ENCODE data around the gene MS4A4A. TPM values are rescaled to one million over a fixed set of nuclear protein-coding genes. Genes with fewer than 3 reads are reported as not detected.

The MS4A4A gene
- total RNA-seq, 3 donors from 2014 or later, result 4.0 to 31.9 (median 20.2) TPM

DNA sequence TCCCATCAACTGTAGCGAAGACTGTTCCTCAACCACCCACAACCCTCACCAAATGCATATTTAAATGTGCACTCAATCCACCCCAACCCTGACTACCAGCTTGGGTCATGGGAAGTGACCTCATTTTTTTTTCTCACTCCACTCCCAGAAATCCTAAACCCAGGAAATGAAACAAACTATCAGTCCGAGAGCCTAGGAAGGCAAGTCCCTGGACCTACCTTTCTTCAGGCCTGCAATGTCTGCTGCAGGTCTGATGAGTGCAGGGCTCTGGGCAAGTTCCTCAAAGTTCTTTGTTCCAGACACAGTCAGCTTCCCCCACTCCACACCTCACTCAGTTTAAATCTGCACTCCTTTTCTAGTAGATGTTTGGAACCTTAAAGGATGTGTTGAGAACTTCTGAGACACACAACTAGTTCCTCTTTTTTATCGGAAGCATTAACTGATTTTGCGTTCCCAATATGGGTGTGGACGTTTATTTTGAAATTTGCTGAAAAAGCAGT is 37.7 kb upstream of the MS4A4A start, which contains the start of gene MS4A4E:
TSS of gene MS4A4E (minus strand) at position 398 of the 500 bp plus-strand sequence. CDS start 13,082 bp downstream, outside the sequence.
- no peak for DNase-seq
- no peak within 1 kb of the TSS for H3K4me3 ChIP-seq
- ATAC-seq, result no peak
- no peaks in the 10 kb centered on the region for H3K9me3 ChIP-seq
- intact Hi-C loops (cut with DNase I, micrococcal nuclease), result no loop called here
- H3K4me1 ChIP-seq (ENCODE audit: low read depth), result no peaks in the 10 kb centered on the region
- H3K36me3 ChIP-seq (ENCODE audit: low read depth), result no peaks in the 10 kb centered on the region
- TF ChIP-seq, protein P1, sequence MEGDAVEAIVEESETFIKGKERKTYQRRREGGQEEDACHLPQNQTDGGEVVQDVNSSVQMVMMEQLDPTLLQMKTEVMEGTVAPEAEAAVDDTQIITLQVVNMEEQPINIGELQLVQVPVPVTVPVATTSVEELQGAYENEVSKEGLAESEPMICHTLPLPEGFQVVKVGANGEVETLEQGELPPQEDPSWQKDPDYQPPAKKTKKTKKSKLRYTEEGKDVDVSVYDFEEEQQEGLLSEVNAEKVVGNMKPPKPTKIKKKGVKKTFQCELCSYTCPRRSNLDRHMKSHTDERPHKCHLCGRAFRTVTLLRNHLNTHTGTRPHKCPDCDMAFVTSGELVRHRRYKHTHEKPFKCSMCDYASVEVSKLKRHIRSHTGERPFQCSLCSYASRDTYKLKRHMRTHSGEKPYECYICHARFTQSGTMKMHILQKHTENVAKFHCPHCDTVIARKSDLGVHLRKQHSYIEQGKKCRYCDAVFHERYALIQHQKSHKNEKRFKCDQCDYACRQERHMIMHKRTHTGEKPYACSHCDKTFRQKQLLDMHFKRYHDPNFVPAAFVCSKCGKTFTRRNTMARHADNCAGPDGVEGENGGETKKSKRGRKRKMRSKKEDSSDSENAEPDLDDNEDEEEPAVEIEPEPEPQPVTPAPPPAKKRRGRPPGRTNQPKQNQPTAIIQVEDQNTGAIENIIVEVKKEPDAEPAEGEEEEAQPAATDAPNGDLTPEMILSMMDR (IDR thresholded peaks at IDR 0.05), result no peak

DNA sequence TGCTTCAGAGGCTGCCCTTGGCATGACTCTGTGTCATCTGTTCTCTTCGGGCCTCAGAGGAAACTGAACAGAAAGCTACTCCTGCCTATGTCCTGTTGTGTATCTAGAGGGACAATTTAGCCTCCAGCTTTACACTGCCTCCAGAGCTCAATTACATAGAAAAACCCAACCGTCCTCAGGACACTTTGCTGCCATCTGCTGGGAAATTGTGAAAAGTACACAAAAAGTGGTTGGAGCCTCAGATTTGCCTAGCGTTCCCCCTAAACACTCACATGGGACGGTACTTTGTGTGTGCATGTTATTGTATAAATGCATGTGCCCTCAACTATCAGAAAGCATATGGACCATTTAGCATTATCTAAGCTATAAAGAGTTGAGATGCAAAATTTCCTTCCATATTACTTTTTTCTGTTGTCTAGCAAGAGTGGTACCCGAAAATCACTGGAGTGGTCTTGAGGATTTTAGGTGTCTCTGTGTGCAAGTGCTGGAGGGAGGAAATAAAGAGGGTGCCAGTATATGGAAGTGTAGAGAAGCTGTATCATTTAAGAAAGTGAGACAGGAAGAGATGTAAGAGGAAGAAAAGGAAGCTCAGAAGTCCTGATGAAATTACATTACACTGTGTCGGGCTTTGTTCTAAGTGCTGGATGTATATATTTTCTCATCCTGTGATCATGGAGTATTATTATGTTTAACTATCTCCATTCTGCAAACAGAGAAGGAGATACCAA is 28.8 kb upstream of the MS4A4A start:
- ATAC-seq (no peak), DNase-seq (no peak)
- intact Hi-C loops (cut with DNase I, micrococcal nuclease), result no loop called here
- TF ChIP-seq, protein P1 (IDR thresholded peaks at IDR 0.05), result no peak
- H3K4me1 ChIP-seq (ENCODE audit: low read depth), result no peaks in the 10 kb centered on the region
- H3K9me3 ChIP-seq, result peaks cover 7% of the 10 kb centered on the region
- no peak overlapping the region for H3K4me3 ChIP-seq
- H3K36me3 ChIP-seq (ENCODE audit: low read depth), result no peaks in the 10 kb centered on the region

DNA sequence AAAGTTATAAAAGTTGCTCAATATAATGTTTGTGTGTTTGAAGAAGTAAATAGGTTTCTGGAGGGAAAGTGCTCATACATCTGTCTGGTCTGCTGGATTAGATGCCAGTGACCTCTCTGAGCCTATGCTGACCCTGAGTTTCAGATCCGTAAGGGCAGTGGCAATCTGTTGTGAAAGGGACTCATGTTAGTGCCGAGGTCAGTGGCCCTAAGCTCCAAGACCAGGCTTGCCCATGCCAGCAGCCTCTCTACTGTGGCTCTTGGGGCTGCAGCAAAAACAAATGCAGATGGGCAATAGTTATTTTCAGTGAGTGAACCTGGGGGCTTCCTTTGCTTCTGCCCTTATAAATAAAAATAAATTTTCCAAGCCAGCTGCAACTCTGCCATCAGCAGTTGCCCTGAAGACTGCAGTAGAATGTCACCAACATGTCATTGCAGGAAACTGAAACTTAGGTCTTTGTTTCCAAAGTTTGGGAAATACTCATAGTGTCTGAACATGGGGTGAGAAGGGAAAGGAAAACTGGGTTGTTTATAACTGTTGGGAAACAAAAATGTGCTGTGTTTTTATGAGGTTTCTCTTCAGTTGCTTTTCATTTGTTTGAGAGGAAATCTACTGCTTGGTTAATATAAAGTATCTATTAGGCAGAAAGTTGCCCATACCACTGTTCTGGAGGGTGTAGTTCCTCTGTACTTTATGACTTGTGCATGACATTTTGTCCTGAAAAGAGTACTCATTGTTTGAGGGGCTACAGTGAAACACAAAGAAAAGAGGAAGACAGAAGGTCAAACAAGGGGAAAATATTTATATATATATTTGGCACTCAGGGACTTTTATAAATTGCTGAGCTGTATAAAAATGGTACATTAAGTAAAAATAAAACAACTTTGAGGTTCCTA is 28.0 kb upstream of the MS4A4A start:
- TF ChIP-seq, protein P1 (IDR thresholded peaks at IDR 0.05), result no peak
- no peak overlapping the region for H3K4me3 ChIP-seq
- intact Hi-C loops (cut with DNase I, micrococcal nuclease), result no loop called here
- DNase-seq (no peak), ATAC-seq (no peak)
- H3K36me3 ChIP-seq (ENCODE audit: low read depth), result no peaks in the 10 kb centered on the region
- H3K4me1 ChIP-seq (ENCODE audit: low read depth), result no peaks in the 10 kb centered on the region
- peaks cover 7% of the 10 kb centered on the region for H3K9me3 ChIP-seq

DNA sequence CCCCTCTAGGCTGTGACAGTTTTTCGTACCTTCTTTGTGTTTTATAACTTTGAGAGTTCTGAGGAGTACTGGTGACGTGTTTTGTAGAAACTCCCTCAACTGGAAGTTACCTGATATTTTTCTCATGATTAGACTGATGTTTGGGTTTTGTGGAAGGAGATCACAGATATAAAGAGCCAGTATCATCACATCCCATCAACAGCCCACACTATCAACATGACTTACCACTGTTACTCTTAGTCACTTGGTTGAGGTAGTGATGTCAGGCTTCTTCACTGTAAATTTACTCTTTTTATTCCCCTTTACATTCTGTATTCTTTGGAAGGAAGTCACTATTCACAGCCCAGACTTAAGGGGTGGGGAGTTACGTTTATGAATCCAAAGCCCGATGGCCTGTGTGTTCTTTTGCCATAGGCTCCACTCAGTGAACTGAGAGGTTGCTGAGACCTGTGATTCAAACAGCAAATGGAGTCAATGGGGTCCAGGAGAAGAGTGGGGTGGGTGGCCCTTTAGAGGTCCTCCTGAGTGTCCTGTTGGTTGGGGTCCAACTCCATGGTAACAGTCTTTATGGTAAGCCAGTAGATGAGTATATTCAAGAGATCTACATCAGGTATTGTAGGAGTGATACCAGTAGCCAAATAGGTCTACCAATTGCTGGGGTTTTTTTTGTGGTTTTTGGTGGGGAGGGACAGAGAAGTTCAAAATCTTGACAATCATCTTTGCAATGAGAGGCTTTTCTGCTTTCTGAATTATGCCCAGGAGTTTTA is 22.3 kb upstream of the MS4A4A start:
- Histone ChIP-seq H3K4me1 (ENCODE audit: low read depth) (no peaks in the 10 kb centered on the region), H3K36me3 (ENCODE audit: low read depth) (no peaks in the 10 kb centered on the region), H3K9me3 (peaks cover 7% of the 10 kb centered on the region), H3K4me3 (no peak overlapping the region)
- no peak for DNase-seq
- ATAC-seq, result no peak
- TF ChIP-seq, protein P1 (IDR thresholded peaks at IDR 0.05), result no peak
- intact Hi-C loops (cut with DNase I, micrococcal nuclease), result no loop called here

DNA sequence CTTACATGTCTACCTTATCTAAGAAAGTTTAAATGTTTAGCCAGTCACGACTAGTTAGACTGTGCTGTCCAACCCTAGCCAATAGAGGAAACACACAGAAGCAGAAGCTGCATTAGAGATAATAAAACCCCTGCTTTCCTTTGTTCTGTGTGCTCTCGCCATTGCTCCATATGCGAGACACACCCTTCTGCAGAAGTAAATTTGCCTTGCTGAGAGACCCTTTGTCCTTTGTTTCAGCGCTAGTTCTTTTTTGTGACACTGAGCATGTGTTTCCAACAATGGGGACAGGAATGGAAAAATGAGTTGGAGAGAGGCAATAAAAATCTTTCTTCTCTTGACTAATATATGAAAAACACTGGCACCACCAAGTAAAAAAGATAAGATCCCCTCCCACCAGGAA is 19.5 kb upstream of the MS4A4A start:
- DNase-seq, result no peak
- TF ChIP-seq, protein P1 (IDR thresholded peaks at IDR 0.05), result no peak
- Histone ChIP-seq H3K9me3 (no peaks in the 10 kb centered on the region), H3K4me1 (ENCODE audit: low read depth) (no peaks in the 10 kb centered on the region), H3K36me3 (ENCODE audit: low read depth) (no peaks in the 10 kb centered on the region), H3K4me3 (no peak overlapping the region)
- intact Hi-C loops (cut with DNase I, micrococcal nuclease), result no loop called here
- no peak for ATAC-seq

All from mucosa of descending colon (tissue), 3 donors.